ENCODE data around the gene VPREB1.
"Not testable (repeated sequence)": the region's sequence is repeated elsewhere in the genome, so short reads cannot be mapped to it uniquely, and the experiment has no call there.

The VPREB1 gene

GRCh38 chr22:22200569-22201184 is 43.9 kb upstream of the VPREB1 start:
- no peak for TF ChIP-seq POLR2AphosphoS5 (IDR thresholded peaks at IDR 0.05; ENCODE audit: borderline replicate concordance, low read depth, low read length)
- TF ChIP-seq EZH2 (IDR thresholded peaks at IDR 0.05) = no peak
- no peak for TF ChIP-seq FOXP2 (optimal IDR thresholded peaks at IDR 0.05; ENCODE audit: control extremely low read depth, extremely low read length, insufficient read depth)
- Histone ChIP-seq H3K27ac (no peak overlapping the region), H3K36me3 (ENCODE audit: insufficient read depth, low read length) (no peaks in the 10 kb centered on the region), H3K9ac (ENCODE audit: insufficient read length) (no peak overlapping the region), H3K4me3 (no peak overlapping the region), H3K9me3 (ENCODE audit: low read depth, low read length) (no peaks in the 10 kb centered on the region)
- no peak for DNase-seq (ENCODE audit: low read depth, low spot score)

- TF ChIP-seq POLR2AphosphoS5 (IDR thresholded peaks at IDR 0.05; ENCODE audit: borderline replicate concordance, low read depth, low read length) (no peak), FOXP2 (optimal IDR thresholded peaks at IDR 0.05; ENCODE audit: control extremely low read depth, extremely low read length, insufficient read depth) (no peak), EZH2 (IDR thresholded peaks at IDR 0.05) (no peak)
- Histone ChIP-seq H3K27ac (no peak overlapping the region), H3K9me3 (ENCODE audit: low read depth, low read length) (no peaks in the 10 kb centered on the region), H3K4me3 (no peak overlapping the region), H3K36me3 (ENCODE audit: insufficient read depth, low read length) (no peaks in the 10 kb centered on the region), H3K9ac (ENCODE audit: insufficient read length) (no peak overlapping the region)
- no peak for DNase-seq (ENCODE audit: low read depth, low spot score)
Measured at GRCh38 chr22:22201185-22201929, 43.2 kb upstream of the VPREB1 start.

GRCh38 chr22:22201930-22202343 is 42.6 kb upstream of the VPREB1 start:
- Histone ChIP-seq H3K9me3 (ENCODE audit: low read depth, low read length) (no peaks in the 10 kb centered on the region), H3K36me3 (ENCODE audit: insufficient read depth, low read length) (no peaks in the 10 kb centered on the region), H3K27ac (no peak overlapping the region), H3K9ac (ENCODE audit: insufficient read length) (no peak overlapping the region), H3K4me3 (no peak overlapping the region)
- TF ChIP-seq EZH2 (IDR thresholded peaks at IDR 0.05) (no peak), POLR2AphosphoS5 (IDR thresholded peaks at IDR 0.05; ENCODE audit: borderline replicate concordance, low read depth, low read length) (no peak), FOXP2 (optimal IDR thresholded peaks at IDR 0.05; ENCODE audit: control extremely low read depth, extremely low read length, insufficient read depth) (no peak)
- no peak for DNase-seq (ENCODE audit: low read depth, low spot score)

GRCh38 chr22:22203048-22203971 is 41.3 kb upstream of the VPREB1 start:
- no peak for DNase-seq (ENCODE audit: low read depth, low spot score)
- H3K36me3 ChIP-seq (ENCODE audit: insufficient read depth, low read length) = no peaks in the 10 kb centered on the region
- H3K9ac ChIP-seq (ENCODE audit: insufficient read length) = no peak overlapping the region
- no peak overlapping the region for H3K4me3 ChIP-seq
- H3K27ac ChIP-seq = no peak overlapping the region
- TF ChIP-seq EZH2 (IDR thresholded peaks at IDR 0.05) = no peak
- no peak for TF ChIP-seq FOXP2 (optimal IDR thresholded peaks at IDR 0.05; ENCODE audit: control extremely low read depth, extremely low read length, insufficient read depth)
- no peak for TF ChIP-seq POLR2AphosphoS5 (IDR thresholded peaks at IDR 0.05; ENCODE audit: borderline replicate concordance, low read depth, low read length)
- H3K9me3 ChIP-seq (ENCODE audit: low read depth, low read length) = no peaks in the 10 kb centered on the region

- Histone ChIP-seq H3K9me3 (ENCODE audit: low read depth, low read length) (no peaks in the 10 kb centered on the region), H3K36me3 (ENCODE audit: insufficient read depth, low read length) (no peaks in the 10 kb centered on the region), H3K9ac (ENCODE audit: insufficient read length) (no peak overlapping the region), H3K4me3 (no peak overlapping the region), H3K27ac (no peak overlapping the region)
- no peak for TF ChIP-seq EZH2 (IDR thresholded peaks at IDR 0.05)
- no peak for TF ChIP-seq POLR2AphosphoS5 (IDR thresholded peaks at IDR 0.05; ENCODE audit: borderline replicate concordance, low read depth, low read length)
- no peak for TF ChIP-seq FOXP2 (optimal IDR thresholded peaks at IDR 0.05; ENCODE audit: control extremely low read depth, extremely low read length, insufficient read depth)
- DNase-seq (ENCODE audit: low read depth, low spot score) = no peak
Measured at GRCh38 chr22:22207845-22208564, 36.6 kb upstream of the VPREB1 start.

GRCh38 chr22:22208652-22209051 is 35.9 kb upstream of the VPREB1 start:
- Histone ChIP-seq H3K4me3 (no peak overlapping the region), H3K9me3 (ENCODE audit: low read depth, low read length) (no peaks in the 10 kb centered on the region), H3K9ac (ENCODE audit: insufficient read length) (no peak overlapping the region), H3K27ac (no peak overlapping the region), H3K36me3 (ENCODE audit: insufficient read depth, low read length) (no peaks in the 10 kb centered on the region)
- no peak for DNase-seq (ENCODE audit: low read depth, low spot score)
- TF ChIP-seq POLR2AphosphoS5 (IDR thresholded peaks at IDR 0.05; ENCODE audit: borderline replicate concordance, low read depth, low read length) (no peak), EZH2 (IDR thresholded peaks at IDR 0.05) (no peak), FOXP2 (optimal IDR thresholded peaks at IDR 0.05; ENCODE audit: control extremely low read depth, extremely low read length, insufficient read depth) (no peak)

- H3K9me3 ChIP-seq (ENCODE audit: low read depth, low read length); H3K27ac ChIP-seq; H3K9ac ChIP-seq (ENCODE audit: insufficient read length); H3K4me3 ChIP-seq; DNase-seq (ENCODE audit: low read depth, low spot score); H3K36me3 ChIP-seq (ENCODE audit: insufficient read depth, low read length): not testable (repeated sequence)
Measured at GRCh38 chr22:22209080-22209640, 35.4 kb upstream of the VPREB1 start.

All from SK-N-MC (cell line).